Measurements from ENCODE around the gene TSPAN4. TPM values are rescaled to one million over a fixed set of nuclear protein-coding genes. Genes with fewer than 3 reads are reported as not detected.

The TSPAN4 gene
- total RNA-seq, 1 experiment from 2014 or later, result 50.3 TPM

GRCh38 chr11:837990-838307, 4.7 kb upstream of the TSPAN4 start:
- ChIA-PET POLR2A (interaction anchor here (0.6 to 1.2 kb wide), 3 partner anchors 16 to 42 kb away, joined by 3 to 6 read pairs (median 4); no protein-coding TSS in a partner anchor), RAD21 (ENCODE audit: low non-redundant PET in 1 of 2, low total read pairs in 2 of 2, uncharacterized antibody in 2 of 2, unreplicated experiment in 2 of 2) (no interaction called here), CTCF (interaction anchor here (1.0 kb wide), 1 partner anchor 29 kb away, joined by 7 read pairs; the partner anchor contains the start of gene RPLP2)
- Histone ChIP-seq H3K9ac (ENCODE audit: low read length) (peak overlapping the region; percentile 17; the same call in 1 of the 2 replicates), H2AFZ (ENCODE audit: low read depth, low read length, poor library complexity, severe bottlenecking) (no peak overlapping the region), H3K4me1 (ENCODE audit: control insufficient read depth in 1 of 2, insufficient read depth in 2 of 2, low read length in 2 of 2) (peaks cover 34 to 72% of the 10 kb centered on the region in 2 experiments), H3K9me2 (ENCODE audit: insufficient read depth) (no peaks in the 10 kb centered on the region), H4K20me1 (ENCODE audit: insufficient read depth) (peaks cover 23% of the 10 kb centered on the region; the same call in 1 of the 2 replicates), H3K4me3 (replicated peaks in 1 of 2; ENCODE audit: low read depth in 1 of 2, low read length in 2 of 2) (no peak overlapping the region), H3K4me2 (ENCODE audit: low read length) (peak overlapping the region; percentile 92; the same call in 1 of the 2 replicates), H3K27ac (ENCODE audit: low read depth, low read length) (peak overlapping the region; percentile 97), H3K79me2 (ENCODE audit: insufficient read depth, low read length) (peaks cover 85% of the 10 kb centered on the region), H3K36me3 (ENCODE audit: control insufficient read depth in 1 of 2, insufficient read depth in 2 of 2, low read length in 2 of 2) (peaks cover 3 to 44% of the 10 kb centered on the region in 2 experiments; a peak in 3 of 4 replicates), H3K9me3 (ENCODE audit: control insufficient read depth in 1 of 2, insufficient read depth in 1 of 2, low read depth in 1 of 2, low read length in 2 of 2) (no peaks in the 10 kb centered on the region), H3K27me3 (ENCODE audit: insufficient read depth, low read length) (no peaks in the 10 kb centered on the region)
- ATAC-seq (no peak), DNase-seq (ENCODE audit: low read depth, low spot score) (no peak)
- BruUV-seq (replicated peaks), result no TSS peak
- TF ChIP-seq JUND (IDR thresholded peaks at IDR 0.05), result no peak
- no peak for TF ChIP-seq EZH2 (IDR thresholded peaks at IDR 0.05)
- no peak for TF ChIP-seq POLR2AphosphoS5 (IDR thresholded peaks at IDR 0.05; ENCODE audit: low read depth, low read length)
- no peak for TF ChIP-seq POLR2A (IDR thresholded peaks at IDR 0.05; ENCODE audit: borderline replicate concordance, extremely low read depth, insufficient read depth, insufficient read length)
- no peak for TF ChIP-seq REST (IDR thresholded peaks at IDR 0.05; ENCODE audit: low read depth)
- no peak for TF ChIP-seq SIN3A (IDR thresholded peaks at IDR 0.05; ENCODE audit: low read depth)
- no peak for TF ChIP-seq ELF1 (IDR thresholded peaks at IDR 0.05; ENCODE audit: borderline replicate concordance, low read depth)
- no peak for TF ChIP-seq CBX3 (IDR thresholded peaks at IDR 0.05; ENCODE audit: low read depth)
- TF ChIP-seq EZH2phosphoT487 (IDR thresholded peaks at IDR 0.05; ENCODE audit: borderline replicate concordance), result no peak
- no peak for TF ChIP-seq RAD21 (IDR thresholded peaks at IDR 0.05; ENCODE audit: low read depth)
- no peak for TF ChIP-seq FOSL1 (IDR thresholded peaks at IDR 0.05; ENCODE audit: low read depth)
- no peak for TF ChIP-seq ZNF274 (IDR thresholded peaks at IDR 0.05; ENCODE audit: low read depth, low read length)
- TF ChIP-seq CEBPB (IDR thresholded peaks at IDR 0.05; ENCODE audit: low read depth), result no peak
- TF ChIP-seq ZFX (IDR thresholded peaks at IDR 0.05), result no peak
- TF ChIP-seq SP1 (IDR thresholded peaks at IDR 0.05; ENCODE audit: low read depth), result no peak
- TF ChIP-seq YY1 (IDR thresholded peaks at IDR 0.05; ENCODE audit: extremely low read depth, insufficient replicate concordance, low read depth, low read length), result no peak
- no peak for TF ChIP-seq MAX (IDR thresholded peaks at IDR 0.05)
- TF ChIP-seq TCF7L2 (IDR thresholded peaks at IDR 0.05; ENCODE audit: borderline replicate concordance, extremely low read depth, insufficient read depth, insufficient read length), result no peak
- TF ChIP-seq ATF3 (IDR thresholded peaks at IDR 0.05), result no peak
- intact Hi-C loops (cut with micrococcal nuclease), result no loop called here

All from HCT116 (cell line).